SIG-M5 treated with dmso at 0.1 percent for 504 hours (cell line): ENCODE measurements around the gene SEMA6B.

Experiments used
- DNase-seq: peaks from one replicate; lab custom pipeline; 2025; ENCODE audit not compliant: unreplicated experiment; lab: John Stamatoyannopoulos, UW

The SEMA6B gene

DNA sequence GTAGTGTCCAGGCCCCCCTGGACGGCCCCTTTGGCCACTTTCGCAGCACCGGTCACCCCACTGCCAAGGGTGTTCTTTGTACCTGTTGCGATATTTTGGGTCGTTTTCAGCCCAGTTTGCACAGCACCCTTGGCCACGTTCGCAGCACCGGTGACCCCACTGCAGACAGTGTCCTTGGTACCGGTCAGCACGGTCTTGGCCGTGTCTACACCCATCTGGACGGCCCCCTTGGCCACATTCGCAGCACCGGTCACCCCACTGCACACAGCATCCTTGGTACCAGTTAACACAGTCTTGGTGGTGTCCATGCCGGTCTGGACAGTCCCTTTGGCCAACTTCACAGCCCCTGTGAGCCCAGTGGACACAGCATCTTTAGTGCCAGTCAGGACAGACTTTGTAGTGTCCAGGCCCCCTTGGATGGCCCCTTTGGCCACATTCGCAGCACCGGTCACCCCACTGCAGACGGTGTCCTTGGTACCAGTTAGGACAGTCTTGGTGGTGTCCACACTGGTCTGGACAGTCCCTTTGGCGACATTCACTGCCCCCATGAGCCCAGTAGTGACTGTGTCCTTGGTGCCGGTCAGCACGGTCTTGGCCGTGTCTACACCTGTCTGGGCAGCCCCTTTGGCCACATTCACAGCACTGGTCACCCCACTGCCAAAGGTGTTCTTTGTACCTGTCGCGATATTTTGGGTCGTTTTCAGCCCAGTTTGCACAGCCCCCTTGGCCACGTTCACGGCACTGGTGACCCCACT lies 48.0 kb downstream of the SEMA6B start:
- no peak for DNase-seq

DNA sequence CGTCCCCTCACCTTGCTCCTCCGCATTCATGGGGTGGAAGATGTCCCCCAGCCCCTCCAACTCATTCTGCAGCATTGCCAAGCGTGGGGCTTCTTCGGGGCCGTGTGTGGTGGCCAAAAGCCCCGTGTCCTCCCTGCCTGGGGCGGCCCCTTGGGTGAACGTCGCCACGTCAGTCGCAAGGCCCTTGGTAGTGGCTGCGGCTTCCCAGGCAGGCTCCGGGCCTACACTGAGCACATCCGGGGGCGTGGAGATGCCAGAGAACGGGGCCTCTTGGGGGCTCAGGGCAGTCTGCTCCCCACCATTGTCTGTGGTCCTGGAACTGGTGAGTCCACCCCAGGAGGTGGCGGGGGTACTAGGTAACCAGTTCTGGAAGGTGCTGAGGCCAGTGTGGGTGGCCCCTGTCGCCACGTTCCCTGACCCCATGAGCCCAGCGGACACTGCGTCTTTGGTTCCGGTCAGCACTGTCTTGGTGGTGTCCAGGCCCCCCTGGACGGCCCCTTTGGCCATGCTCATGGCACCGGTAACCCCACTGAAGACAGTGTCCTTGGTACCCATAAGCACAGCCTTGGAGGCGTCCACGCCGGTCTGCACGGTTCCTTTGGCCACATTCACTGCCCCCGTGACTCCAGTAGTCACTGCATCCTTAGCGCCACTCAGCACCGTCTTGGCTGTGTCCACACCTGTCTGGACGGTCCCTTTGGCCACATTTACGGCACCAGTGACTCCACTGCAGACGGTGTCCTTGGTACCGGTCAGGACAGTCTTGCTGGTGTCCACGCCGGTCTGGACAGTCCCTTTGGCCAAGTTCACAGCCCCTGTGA lies 48.8 kb downstream of the SEMA6B start:
- no peak for DNase-seq

DNA sequence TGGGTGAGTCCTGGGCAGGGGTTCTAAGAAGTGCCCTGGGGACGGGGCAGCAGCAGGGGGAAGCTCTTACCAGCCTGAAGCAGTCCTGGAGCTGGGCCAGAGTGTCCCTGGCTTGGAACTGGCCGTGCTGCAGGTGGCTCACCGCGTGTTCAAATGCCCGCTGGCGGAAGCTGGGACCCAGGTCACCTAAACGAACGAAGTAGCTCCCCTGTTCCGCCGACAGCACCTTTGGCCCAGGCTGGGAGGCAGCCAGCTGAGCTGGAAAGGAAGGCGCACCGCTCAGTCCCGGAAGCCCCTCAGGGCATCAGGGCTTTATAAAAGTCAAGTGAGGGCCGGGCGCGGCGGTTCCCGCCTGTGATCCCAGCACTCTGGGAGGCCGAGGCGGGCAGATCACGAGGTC lies 50.8 kb downstream of the SEMA6B start:
- no peak for DNase-seq

DNA sequence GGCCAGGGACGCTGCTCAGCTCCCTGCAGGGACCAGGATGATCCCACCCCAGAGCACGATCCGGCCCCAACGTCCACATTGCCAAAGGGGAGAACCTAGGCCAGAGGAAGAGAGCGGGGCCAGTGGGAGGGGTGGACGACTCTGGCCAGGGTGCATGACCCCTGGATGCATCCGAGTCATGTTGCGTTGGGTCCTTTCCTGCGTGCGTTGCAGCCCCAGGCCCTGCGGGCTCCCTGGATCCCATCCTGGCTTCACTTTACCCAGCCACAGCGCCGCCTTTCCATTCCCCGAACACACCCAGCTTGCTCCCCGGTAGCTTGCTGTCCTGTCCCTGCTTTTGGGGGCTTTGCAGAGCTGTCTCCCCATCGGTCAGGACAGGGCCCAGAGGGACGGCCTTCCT lies 51.7 kb downstream of the SEMA6B start:
- DNase-seq = no peak

DNA sequence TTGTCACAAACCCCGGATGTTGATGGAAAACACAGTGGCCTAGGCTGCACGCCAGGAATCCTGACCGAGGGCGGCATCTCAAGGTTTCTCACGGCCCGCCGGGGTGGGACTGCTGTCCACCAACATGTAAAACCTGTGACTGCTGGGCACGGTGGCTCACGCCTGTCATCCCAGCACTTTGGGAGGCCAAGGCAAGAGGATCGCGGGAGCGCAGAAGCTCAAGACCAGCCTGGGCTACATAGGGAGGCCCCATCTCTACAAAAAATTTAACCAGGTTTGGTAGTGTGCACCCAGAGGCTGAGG lies 52.4 kb downstream of the SEMA6B start:
- no peak for DNase-seq

DNA sequence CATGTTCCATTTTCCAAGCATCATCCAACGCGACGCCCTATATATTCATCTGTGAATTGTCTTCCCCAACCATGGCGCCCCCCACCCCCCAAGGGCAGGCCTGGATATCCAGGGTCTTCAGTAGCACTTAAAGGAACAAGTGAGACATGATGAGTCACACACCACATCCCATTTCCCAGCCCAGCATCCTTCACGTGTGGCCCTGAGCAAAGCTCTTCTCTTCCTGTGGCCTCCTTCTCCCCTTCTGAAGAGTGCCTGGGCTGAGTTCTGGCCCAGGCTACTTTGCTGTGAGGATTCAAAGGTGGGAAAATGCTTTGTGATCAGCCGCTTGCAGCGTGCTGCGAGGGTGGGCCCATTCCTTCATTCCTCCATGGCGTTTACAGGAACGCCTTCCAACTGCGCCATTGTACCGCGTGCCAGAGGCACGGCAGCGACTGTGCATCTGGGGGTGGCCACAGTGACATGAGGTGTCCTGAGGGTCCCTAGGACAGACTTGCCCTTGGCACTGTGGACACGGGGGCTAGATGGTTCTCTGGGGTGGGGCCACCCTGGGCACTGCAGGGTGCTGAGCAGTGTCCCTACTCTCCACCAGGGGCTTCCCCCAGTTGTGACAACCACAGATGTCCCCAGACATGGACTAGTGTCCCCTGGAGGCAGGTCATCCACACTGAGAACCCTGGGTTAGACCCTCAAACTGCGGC lies 52.9 kb downstream of the SEMA6B start:
- DNase-seq = peak; percentile 29

DNA sequence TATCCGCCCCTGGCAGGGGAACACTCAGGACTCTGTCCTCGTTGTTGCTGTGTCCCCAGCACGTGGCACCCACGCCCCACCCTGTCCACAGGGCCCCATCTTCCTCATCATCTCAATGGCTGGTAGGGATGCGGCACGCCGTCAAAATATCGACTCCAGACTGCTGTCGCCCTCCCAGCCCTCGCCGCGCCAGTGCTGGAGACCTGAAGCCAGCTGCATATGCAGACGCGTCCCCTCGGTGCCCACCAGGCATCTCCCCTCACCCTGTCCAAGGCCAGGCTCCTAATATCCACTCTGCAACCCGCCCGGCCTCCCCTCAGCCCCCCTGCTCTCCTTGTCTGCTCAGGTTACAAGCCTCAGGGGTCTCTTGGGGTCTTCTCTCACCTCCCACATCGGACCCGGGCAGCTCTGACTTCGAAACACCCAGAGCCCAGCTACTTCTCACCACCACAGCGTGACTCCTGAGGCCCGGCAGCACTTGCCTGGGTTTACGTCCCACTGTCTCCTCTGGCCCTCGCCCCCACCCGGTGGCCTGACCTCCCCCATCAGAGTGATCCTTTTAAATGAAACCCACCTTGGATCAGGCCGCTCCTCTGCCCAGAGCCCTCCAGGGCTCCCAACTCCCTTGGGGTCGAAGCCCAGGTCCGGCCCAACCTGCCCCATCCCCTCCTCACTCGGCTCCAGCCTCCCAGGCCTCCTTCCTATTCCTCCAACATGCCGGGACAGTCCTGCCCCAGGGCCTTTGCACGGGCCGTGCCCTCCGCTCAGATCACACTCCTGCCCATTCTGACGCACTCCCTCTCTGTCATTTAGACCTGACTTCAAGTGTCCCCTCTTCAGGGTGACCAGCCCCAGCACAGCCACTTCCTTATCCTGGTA lies 53.7 kb downstream of the SEMA6B start:
- DNase-seq = no peak

DNA sequence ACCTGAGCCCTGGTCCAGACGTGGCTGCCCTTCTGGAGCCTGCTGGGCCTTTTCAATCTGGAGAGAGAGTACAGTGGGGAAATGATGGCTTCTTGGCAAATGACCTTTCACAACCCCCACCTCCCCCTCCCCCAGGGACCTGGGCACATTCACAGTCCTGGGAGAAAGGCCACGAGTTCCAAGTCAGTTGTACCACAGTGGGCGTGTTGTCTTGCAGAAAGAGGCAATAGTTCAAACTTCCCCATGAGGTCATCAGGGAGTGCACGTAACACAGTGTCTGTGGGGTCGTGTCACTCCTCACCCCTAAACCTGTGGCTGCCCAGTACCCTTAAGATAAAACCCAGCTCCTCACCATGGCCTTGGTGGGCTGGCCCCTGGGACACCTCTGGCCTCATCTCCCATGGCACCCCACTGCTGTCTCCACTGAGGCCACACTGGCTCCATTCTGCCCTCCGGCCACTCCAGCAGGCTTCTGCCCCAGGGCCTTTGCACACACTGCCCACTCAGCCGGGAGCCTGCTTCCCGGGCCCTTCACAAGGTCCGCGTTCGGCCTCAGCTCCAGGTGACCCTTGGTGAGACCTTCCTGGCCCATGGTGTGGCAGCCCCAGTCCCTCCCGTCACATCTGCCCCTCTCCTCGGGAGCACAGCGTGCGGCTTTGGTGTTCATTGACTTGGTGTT lies 54.5 kb downstream of the SEMA6B start:
- DNase-seq = no peak

DNA sequence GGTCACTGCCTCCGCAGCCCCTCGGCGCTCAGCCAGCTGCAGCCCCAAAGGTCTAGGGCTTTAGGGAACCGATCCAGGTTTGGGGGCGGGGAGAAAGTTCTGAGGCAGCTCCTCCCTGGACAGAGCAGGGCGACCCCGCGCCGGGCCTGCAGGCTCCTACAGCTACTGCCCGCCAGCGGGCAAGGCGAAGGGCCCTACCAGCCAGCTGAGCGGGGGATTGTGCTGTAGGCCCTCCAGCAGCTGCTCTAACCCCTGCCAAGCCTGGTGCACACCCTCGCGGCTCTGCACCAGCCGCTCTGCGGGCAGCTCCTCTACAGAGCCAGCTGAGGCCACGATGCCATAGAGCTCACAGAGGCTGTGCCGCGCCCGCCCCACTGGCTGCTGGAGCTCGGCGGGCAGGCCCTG lies 55.2 kb downstream of the SEMA6B start:
- DNase-seq = no peak

DNA sequence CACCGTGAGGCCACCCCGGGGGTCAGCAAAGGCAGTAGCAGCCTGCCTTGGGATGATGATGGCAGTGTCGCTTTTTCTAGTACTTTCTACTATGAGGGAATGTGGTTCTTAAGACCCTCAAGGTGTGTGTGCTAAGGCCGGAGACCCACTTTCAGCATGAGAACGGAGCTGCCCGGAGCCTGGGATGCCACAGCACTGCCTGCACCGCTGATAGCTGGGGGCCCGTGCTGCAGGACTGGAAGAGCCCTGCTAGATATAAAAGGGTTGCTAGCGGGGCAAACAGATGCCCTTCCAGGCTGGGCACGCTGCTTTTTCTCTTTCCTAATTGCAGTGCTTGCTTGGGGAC lies 55.7 kb downstream of the SEMA6B start:
- DNase-seq = no peak

DNA sequence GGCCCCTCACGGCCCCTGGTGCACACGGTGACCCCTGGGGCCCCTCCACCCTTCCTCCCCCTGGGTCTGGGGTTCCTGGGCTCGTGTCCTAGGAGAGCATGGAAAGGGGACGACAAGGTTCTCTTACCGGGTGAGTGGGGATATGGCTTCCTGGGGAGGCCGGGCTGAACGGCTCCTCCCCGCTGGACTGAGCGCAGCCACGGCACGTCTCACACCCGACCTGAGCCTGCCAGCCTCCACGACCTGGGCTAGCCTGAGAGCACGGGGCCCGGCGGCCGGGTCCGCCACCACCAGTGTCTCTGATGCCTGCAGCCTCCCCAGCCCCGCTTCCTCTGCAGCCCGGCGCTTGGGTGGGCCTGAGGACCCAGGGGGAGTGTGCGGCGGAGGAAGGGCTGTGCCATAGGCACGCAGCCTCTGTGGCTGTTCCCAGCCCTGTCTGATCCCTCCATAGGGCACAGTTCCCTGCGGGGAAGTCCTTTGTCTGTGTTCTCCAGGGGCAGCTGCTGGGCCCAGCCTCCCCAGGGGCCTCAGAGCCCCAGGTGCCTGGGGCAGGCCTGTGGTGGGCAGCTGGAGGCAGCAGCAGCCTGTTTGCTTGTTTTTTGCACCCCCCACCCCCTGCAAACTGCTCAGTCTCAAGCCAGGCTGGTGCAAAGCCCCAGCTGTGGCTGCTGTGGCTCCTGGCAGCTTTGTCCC lies 56.2 kb downstream of the SEMA6B start:
- DNase-seq = no peak

DNA sequence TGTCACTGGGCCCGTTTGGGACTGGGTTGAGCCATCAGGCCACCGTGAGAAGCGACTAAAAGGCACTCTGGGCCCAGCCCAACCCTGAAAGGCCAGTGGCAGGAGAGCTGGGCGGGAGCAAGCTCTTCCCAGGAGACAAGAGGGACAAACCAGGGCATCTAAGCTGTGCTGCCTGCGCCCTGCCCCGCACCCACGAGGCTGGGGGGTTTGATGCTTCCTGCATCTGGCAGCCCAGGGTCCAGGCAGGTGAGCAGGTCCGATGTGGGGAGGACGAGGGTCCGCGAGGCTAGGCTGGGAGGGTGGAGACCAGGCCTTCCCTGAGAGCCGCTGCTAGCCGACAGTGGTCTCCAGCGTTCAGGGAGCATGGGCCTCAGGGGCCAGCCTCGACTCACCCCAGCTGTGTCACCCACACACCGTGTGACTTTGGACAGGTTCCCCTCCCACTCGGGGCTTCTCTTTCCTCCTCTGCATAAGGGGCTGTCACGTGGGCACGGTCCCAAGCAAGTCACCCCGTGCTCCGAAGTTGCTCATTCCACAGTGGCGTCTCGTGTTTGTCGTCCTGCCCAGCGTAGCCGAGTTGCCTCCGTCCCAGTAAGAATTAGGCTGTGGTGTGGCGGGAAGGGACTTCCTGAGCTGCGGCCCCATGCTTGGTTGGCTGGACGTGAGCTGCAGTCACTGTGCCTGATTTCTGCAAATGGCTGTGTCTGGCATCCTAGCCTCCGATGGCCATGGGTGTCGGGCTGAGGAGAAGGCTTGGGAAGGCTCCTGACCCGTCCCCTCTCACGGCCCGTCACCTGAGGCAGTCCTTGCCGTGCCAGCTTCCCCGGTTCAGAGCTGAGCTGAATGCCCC lies 57.0 kb downstream of the SEMA6B start:
- DNase-seq = no peak

DNA sequence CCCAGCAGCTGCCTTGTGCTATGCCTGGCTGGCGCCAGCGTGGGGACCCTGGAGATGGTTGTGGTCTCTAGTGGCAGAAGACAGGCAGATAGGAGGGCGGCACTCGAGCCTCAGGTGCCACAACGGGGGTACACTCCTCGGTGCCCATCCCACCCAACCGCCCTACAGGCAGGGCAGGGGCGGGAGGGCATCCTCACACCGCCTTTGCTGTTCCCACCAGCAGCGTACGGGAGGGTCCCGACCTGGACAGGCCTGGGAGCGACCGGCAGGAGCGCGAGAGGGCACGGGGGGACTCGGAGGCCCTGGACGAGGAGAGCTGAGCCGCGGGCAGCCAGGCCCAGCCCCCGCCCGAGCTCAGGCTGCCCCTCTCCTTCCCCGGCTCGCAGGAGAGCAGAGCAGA lies 57.8 kb downstream of the SEMA6B start:
- no peak for DNase-seq

DNA sequence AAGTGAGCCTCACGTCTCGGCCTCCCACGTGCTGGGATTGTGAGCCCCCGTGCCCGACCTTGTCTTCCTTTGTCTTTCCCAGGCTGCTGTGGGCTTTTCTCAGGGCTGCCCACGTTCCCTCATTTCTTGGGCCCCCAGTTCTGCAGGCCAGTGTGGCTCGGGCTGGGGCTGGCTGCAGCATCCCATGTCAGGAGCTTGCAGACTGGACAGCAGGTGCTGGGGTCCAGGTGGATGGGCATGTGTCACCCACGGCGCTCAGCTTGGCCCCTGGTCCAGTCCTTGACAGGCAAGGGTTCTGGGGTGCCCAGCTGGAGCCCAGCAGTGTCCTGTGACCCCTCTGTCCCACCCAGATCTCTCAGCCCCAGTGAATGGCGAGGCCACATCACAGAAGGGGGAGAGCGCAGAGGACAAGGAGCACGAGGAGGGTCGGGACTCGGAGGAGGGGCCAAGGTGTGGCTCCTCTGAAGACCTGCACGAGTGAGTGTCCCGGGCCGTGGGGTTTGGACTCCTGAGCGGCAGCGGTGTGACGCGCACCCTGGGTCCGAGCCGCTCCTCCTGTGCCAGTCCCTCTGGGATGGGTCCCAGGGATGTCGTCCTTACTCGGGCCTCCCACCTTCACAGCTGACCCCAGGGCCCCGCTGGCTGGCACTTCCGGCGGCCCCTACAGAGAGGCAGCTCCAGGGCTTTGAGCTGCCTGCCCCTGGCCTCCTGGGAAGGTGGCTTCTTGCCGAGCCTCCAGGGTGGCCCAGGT lies 58.5 kb downstream of the SEMA6B start:
- DNase-seq = no peak

DNA sequence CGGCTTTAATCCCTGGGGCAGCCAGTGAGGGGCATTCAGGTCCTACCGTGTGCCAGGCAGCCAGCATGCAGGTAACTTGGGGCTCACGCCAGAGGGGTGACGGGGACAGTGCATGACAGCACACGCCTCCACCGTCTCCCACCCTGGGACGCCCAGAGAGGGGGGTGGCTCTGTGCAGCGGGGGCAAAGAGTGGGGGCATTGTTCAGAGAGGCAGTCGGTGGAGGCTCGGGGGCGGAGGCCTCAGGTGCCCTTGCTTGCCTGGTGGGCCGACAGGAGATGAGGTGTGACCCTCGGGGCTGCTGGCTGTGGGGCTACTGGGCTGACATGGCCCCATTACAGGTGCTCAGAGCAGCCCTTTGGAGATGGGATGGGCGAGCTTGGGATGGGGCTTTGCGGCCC lies 59.6 kb downstream of the SEMA6B start:
- DNase-seq = no peak

DNA sequence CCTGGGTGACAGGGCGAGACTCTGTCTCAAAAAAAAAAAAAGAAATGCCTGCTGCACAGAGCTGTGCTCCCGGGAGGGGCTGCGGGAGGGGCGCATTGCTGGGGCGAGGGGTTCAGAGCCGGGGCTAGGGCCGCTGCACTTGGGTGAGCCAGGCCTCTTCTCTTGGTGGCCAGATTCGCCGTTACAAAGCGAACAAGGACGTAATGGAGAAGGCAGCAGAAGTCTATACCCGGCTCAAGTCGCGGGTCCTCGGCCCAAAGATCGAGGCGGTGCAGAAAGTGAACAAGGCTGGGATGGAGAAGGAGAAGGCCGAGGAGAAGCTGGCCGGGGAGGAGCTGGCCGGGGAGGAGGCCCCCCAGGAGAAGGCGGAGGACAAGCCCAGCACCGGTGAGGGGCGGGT lies 60.2 kb downstream of the SEMA6B start:
- DNase-seq = no peak

DNA sequence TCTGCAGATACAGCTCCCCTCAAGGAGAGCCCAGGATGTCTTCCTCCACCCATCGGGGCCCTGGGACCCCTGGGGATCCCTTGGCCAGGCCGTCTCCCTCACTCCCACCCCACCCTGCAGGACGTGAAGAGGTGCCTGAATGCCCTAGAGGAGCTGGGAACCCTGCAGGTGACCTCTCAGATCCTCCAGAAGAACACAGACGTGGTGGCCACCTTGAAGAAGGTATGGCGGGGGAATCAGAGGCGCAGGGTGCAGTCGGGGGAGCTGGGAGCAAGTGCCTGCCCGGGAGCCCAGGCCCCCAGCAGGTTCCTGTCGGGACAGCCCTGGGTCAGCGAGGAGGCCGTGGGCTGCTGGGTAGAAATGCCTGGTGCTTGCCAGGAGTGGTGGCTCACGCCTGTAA lies 60.8 kb downstream of the SEMA6B start:
- DNase-seq = no peak

DNA sequence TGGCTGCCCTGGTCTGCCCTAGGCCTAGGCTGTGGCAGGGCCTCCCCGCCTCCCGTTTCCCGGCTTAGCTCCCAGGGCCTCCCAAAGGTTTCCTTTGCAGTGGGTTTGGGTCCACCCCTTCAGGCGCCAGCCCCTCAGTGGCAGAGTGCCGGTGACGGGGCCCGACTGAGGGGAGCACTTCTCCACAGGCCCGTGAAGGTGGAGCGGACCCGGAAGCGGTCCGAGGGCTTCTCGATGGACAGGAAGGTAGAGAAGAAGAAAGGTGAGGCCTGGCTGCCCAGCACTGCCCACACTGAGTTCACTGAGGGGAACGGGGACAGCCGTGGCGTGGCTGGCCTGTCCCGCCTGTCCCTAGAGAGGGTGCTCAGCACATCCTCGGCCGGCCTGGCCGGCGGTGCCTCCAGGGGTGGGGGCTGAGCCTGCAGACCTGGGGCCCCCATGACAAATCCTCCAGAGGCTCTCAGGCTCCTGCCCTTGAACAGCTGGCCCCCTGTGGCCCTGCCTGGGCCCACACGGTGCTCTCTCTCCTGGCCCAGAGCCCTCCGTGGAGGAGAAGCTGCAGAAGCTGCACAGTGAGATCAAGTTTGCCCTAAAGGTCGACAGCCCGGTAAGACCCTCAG lies 61.6 kb downstream of the SEMA6B start:
- no peak for DNase-seq
